HL-60/S4 treated with retinoic acid at 250 ng/mL for 4 days and 3 days (cell line): ENCODE measurements around the gene LEKR1.
"Not testable (repeated sequence)": the region's sequence is repeated elsewhere in the genome, so short reads cannot be mapped to it uniquely, and the experiment has no call there.

Experiments used
- in situ Hi-C: fragments of 300-500 bp; cut with MboI; formaldehyde crosslinking; loops from 2 replicates; pipeline ENCODE4 v1.7.0; 2022; ENCODE audit warnings: low sequenced_read_pairs

Gene LEKR1

GRCh38 chr3:156803952-156804741 is 22.0 kb upstream of the LEKR1 start:
- in situ Hi-C loops, result no loop called here

GRCh38 chr3:156806698-156807097 is 19.5 kb upstream of the LEKR1 start:
- in situ Hi-C loops, result no loop called here

GRCh38 chr3:156808025-156808424 is 18.1 kb upstream of the LEKR1 start:
- in situ Hi-C loops, result no loop called here

- in situ Hi-C loops, result no loop called here
These were observed 14.9 kb upstream of the LEKR1 start for GRCh38 chr3:156811089-156811862.

- in situ Hi-C loops, result no loop called here
These were observed 13.4 kb upstream of the LEKR1 start for GRCh38 chr3:156812521-156813335.

- in situ Hi-C loops, result no loop called here
These were observed 11.9 kb upstream of the LEKR1 start for GRCh38 chr3:156814295-156814694.

- in situ Hi-C loops, result no loop called here
These were observed 9.9 kb upstream of the LEKR1 start for GRCh38 chr3:156816091-156816793.

GRCh38 chr3:156816794-156817645 is 9.1 kb upstream of the LEKR1 start:
- in situ Hi-C loops, result no loop called here

GRCh38 chr3:156817646-156818272 is 8.4 kb upstream of the LEKR1 start:
- in situ Hi-C loops, result no loop called here

GRCh38 chr3:156818273-156818651 is 7.9 kb upstream of the LEKR1 start:
- in situ Hi-C loops, result no loop called here

GRCh38 chr3:156818890-156819289 is 7.3 kb upstream of the LEKR1 start:
- in situ Hi-C loops, result no loop called here

- in situ Hi-C loops, result no loop called here
These were observed 6.1 kb upstream of the LEKR1 start for GRCh38 chr3:156819842-156820691.

GRCh38 chr3:156820692-156821080 is 5.5 kb upstream of the LEKR1 start:
- in situ Hi-C loops, result no loop called here

- in situ Hi-C loops, result not testable (repeated sequence)
These were observed 3.4 kb upstream of the LEKR1 start for GRCh38 chr3:156822626-156823260.

- in situ Hi-C loops, result no loop called here
These were observed 384 bp upstream of the LEKR1 start for GRCh38 chr3:156825795-156826143.

GRCh38 chr3:156826896-156827882 is 1.0 kb downstream of the LEKR1 start:
- in situ Hi-C loops, result no loop called here

GRCh38 chr3:156831006-156831405 is 4.9 kb downstream of the LEKR1 start:
- in situ Hi-C loops, result no loop called here
